IPS-18a (cell line): Measurements from ENCODE around the gene ZNF827.

ENCODE experiments used
- H3K27ac ChIP-seq: one replicate; pipeline ENCODE4 v1.5.1; 2013; ENCODE audit warnings: low read length
- H3K27me3 ChIP-seq: one replicate; pipeline ENCODE4 v1.6.1; 2013; ENCODE audit warnings: mild to moderate bottlenecking, low read length; ENCODE audit not compliant: control insufficient read depth, insufficient read depth
- H3K36me3 ChIP-seq: one replicate; pipeline ENCODE4 v1.6.1; 2013; ENCODE audit warnings: low read depth, low read length; ENCODE audit not compliant: control insufficient read depth
- H3K4me1 ChIP-seq: one replicate; pipeline ENCODE4 v1.6.1; 2013; ENCODE audit warnings: low read depth, low read length; ENCODE audit not compliant: control insufficient read depth
- H3K4me3 ChIP-seq: one replicate; pipeline ENCODE4 v1.5.1; 2013; ENCODE audit warnings: low read length
- H3K9ac ChIP-seq: one replicate; pipeline ENCODE4 v1.6.1; 2013; ENCODE audit warnings: mild to moderate bottlenecking, low read length, moderate library complexity
- H3K9me3 ChIP-seq: one replicate; pipeline ENCODE4 v1.6.1; 2013; ENCODE audit warnings: low read depth, low read length; ENCODE audit not compliant: control insufficient read depth

ZNF827 gene

DNA sequence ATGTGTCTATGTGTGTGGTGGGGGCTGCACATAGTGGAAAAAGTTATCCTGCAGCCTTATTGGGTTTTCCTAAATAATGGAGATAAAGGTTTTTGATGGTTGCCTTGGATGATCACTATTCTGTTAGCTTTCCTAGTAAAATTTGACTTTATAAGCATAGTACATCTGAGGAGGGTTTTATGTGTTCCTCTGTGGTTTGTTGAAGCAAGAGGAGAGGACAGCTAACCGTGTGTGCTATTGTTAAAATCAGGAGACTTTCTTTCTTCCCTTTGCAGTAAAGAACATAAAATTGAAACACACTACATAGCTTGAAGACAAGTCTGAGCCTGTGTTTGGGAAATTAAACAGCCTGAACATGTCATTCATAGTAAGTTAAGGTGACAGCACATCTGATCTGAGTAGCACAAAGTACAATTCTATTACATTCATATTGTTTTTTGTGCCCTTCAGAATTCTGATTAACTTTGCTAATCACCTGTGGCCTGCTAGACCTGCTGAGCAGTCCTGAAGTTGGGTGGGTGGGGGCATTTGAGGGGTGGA, 221.9 kb downstream of the ZNF827 start:
- Histone ChIP-seq H3K9ac (no peak overlapping the region), H3K4me3 (no peak overlapping the region), H3K9me3 (no peaks in the 10 kb centered on the region), H3K4me1 (peaks cover 4% of the 10 kb centered on the region), H3K27me3 (no peaks in the 10 kb centered on the region), H3K36me3 (no peaks in the 10 kb centered on the region), H3K27ac (no peak overlapping the region)

DNA sequence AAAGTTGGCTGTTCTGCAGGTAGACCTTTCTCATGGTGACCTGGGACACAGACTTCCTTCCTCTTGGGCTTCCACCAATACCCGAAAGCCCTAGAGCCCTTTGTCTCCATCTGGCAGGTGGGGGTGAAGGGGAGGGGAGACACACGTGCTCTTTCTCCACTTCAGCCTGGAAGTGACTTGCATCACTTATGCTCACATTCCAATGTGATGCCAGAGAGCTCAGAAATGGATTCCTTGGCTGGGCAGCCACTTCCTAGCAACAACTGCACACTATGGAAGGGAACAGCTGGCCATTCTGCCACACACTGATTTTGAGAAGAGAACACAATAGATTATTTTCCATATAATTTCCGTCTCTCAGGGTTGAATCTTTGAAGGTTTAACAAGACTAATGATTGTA, 222.4 kb downstream of the ZNF827 start:
- Histone ChIP-seq H3K36me3 (no peaks in the 10 kb centered on the region), H3K4me3 (no peak overlapping the region), H3K9me3 (no peaks in the 10 kb centered on the region), H3K27ac (no peak overlapping the region), H3K27me3 (no peaks in the 10 kb centered on the region), H3K9ac (no peak overlapping the region), H3K4me1 (peaks cover 4% of the 10 kb centered on the region)

DNA sequence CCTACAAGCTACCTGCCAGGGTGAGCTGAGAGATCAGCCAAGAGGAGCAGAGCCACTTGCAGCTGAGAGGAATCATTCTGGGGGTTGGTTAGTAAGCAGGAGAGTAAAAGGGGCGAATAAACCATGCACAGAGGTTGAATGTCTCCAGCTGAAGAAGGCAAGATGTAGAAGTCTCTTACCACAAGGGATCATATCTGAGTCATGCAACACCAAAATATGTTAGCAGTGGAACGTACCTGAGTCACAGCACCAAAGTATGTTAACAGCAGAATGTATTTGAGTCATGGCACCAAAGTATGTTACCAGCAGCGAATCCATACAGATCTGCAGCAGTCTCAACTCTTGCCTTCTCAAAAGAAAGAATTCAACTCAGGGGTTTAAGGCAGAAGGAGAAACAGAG, 228.8 kb downstream of the ZNF827 start:
- H3K4me1 ChIP-seq, result peaks cover 6% of the 10 kb centered on the region
- no peaks in the 10 kb centered on the region for H3K9me3 ChIP-seq
- no peaks in the 10 kb centered on the region for H3K36me3 ChIP-seq
- no peaks in the 10 kb centered on the region for H3K27me3 ChIP-seq
- no peak overlapping the region for H3K27ac ChIP-seq
- H3K9ac ChIP-seq, result no peak overlapping the region
- H3K4me3 ChIP-seq, result no peak overlapping the region

DNA sequence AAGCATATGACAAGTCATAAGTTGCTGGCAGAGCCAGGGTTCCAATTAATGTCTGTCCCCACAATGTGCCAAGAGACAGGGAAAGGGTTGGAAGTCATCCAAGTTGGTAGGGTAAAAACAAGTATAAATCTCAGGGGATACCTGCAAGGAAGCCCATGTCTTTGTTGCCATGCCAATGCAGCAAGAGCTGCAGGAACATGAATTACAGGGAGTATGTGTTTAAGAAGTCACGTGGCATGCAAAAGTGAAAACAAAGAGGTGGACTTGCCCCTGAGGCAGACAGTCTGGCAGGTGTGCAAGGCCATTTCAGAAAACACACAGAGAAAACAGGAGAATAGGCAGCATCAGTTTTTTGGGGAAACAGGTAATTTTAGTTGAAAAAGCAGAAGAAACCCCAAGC, 229.3 kb downstream of the ZNF827 start:
- no peaks in the 10 kb centered on the region for H3K36me3 ChIP-seq
- H3K9ac ChIP-seq, result no peak overlapping the region
- peaks cover 11% of the 10 kb centered on the region for H3K4me1 ChIP-seq
- H3K27me3 ChIP-seq, result no peaks in the 10 kb centered on the region
- no peak overlapping the region for H3K4me3 ChIP-seq
- no peaks in the 10 kb centered on the region for H3K9me3 ChIP-seq
- H3K27ac ChIP-seq, result no peak overlapping the region
